Stimulated activated CD8-positive, alpha-beta memory T cell treated with anti-CD3 and anti-CD28 coated beads, Interleukin-12 subunit alpha, Interleukin-12 subunit beta, amount 100 ng/mL, for 1 hour (primary cell): Measurements from ENCODE around the gene DGKB.

Experiments used
- DNase-seq: peaks from one replicate; pipeline ENCODE4 v3.0.0-alpha.2; 2020; ENCODE audit warnings: low read depth

The DGKB gene

DNA sequence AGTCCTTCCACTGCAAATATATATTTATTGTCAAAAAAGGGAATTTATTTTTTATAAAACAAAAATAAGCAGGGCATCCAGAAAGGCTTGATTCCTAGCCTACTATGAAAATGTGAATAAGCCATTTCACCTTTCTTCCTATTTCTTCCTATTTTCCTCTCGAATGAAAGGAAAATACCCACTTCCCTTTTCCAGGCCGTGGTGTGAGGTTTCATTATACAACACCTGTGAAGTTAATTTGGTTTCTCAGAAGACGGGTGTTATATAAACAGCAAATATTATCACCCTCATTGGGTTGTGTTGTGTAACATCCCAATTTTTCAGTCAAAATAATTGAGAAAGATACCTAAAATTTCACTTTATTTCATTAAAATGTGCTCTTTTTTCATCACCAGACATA lies 214.3 kb downstream of the DGKB start:
- no peak for DNase-seq

GRCh38 chr7:14687777-14688176 lies 214.8 kb downstream of the DGKB start:
- DNase-seq: no peak

GRCh38 chr7:14687241-14687640 lies 215.3 kb downstream of the DGKB start:
- no peak for DNase-seq

DNA sequence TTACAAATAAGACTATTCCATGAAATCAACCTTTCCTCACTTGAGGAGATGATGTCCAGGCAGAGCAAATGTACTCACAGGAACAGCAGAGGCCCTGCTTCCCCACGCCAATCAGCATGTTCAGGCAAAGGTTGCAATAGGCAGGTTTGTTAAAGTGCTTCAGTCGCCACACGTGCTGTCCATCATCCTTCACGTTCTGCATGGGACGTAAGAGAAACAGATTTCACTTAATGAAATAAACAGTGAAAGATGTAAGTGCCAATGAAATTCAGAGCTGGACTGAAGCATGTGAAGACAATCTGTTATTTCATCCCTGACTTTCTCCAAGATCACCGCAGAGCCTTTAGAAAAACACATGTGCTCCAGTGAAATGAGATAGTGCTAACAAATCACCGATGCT lies 217.4 kb downstream of the DGKB start:
- DNase-seq: no peak

DNA sequence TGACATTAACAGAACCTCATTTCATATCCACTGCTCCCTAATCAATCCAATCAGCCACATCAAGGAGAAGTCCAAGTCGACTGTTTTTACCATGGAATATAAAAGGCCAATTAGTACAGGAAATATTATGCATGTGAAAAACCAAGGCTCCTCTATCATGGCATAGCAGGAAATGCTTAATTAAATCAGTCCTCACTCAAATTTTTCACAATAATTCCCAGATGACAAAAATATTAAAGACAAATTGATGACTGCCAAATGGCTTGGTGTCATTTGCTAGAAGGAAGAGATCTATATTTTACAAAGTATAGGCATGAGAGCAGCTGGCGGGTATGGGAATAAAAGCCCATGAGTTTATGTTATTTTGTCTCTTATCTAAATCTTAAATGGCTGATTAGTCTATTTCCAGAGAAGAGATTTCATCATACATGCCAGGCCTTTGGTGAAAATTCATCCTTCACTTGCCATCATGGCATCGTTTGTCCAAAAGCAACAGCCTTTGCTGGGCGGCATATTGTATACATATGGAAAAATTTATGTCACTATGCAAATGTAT lies 219.6 kb downstream of the DGKB start:
- no peak for DNase-seq

DNA sequence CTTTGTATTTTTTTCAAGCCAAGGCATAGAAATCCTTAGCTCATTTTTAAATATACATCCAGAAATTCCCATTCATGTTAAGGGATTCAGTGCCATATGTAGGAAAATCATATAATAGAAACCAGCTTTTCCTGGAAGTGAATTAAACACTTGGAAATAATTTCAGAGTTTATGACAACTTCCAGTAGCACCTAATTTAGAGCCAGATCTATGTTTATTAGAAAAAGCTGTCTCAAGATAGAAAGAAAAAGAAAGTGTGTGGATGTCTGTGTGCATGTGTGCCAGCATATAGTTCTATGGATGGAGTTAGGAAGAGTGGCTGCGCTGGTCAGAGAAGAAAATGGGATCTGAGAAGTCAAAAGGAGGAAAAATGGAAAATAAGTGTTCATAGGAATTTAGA lies 225.7 kb downstream of the DGKB start:
- no peak for DNase-seq

DNA sequence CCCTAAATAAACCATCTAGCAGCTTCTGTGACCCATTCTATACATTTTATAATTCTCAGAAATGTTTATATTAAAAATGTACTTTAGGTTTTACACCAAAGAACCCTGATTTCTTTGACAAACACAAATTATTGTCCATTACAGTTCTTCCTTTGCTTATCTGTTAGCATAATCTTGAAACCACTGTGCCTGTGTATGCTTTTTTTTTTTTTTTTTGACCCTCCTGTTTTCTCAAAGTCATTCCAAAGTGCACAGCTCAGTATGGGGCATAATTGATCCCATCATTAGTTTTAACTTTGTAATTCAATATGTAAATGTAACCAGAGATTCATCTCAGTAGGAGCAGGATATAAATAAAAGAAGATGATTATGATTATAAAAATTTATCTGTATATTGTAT lies 229.3 kb downstream of the DGKB start:
- DNase-seq: no peak

- DNase-seq: no peak
Observed at GRCh38 chr7:14666913-14667312, 235.6 kb downstream of the DGKB start.

DNA sequence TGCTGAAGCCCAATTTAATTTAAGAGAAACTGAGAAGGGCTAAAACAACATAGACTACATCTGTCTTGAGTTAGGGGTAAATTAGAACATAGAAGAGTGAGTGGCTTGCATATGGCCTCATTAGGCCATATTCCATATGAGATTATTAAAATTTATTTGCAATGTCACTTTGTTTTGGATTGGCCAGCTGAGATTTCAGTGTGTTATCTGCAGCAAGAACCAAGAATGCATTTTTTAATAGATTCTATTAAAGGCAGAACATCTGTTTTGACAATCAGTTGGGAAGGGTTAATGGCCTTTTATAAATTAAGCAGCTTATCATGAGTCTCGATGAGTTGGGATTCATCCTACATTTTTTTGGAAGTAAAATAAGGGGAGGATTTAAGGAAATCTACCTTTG lies 236.2 kb downstream of the DGKB start:
- no peak for DNase-seq

GRCh38 chr7:14639801-14640200 lies 262.8 kb downstream of the DGKB start:
- DNase-seq: no peak

- no peak for DNase-seq
Observed at GRCh38 chr7:14639329-14639728, 263.2 kb downstream of the DGKB start.

- no peak for DNase-seq
Observed at GRCh38 chr7:14637968-14638367, 264.6 kb downstream of the DGKB start.

DNA sequence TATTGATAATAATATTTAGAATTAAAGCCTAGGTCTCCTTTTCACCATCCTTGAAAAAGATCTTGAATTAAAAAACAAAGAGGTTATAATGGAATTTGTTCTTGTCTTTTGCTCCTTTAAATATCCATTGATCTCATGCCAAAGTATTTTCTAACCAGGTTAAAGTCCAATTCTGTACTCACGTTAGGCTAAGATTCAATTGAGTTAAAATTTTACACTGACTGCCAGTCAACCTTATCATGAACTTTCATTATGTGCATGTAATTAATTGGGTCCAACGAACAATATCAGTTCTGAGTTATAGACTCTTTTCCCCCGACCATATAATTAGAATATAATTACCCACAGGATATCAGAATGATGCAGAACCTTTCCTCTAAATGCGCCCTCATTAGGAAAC lies 266.6 kb downstream of the DGKB start:
- no peak for DNase-seq

- no peak for DNase-seq
Observed at GRCh38 chr7:14630048-14630447, 272.5 kb downstream of the DGKB start.

DNA sequence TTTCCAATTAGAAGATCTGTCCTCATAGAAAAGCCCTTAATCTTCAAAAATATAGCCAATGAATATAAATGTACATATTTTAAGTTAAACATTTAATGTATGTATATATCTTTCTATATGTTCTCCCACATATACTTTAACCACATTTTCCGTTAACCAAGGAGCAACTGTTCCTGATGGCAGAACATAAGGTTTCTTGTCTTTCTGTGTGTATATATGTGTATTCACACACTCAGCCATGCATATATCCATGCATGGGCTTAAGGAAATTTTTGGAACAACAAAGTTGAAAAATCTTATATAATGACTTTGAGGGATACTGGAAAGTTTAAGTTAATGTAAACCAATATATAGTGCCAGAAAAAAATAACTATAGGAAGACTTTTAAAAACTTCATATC lies 274.0 kb downstream of the DGKB start:
- DNase-seq: no peak

- DNase-seq: no peak
Observed at GRCh38 chr7:14626076-14626475, 276.5 kb downstream of the DGKB start.

DNA sequence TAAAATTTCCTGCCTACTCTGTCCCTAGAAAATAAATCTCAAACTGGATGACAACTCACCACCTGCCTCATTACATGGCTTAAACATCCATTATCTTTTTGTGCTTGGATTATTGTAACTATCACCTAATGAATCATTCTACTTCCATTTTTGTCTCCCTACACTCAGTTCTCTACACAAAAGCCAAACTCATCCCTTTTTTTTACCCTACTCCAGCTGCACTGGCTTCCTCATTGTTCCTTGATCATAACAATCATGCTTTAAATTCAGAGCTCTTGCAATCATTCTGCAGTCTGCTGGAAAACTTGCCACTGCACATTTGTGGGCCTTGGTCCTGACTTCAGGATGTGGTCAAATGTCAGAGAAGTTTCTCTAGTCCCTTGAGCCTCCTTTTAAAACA lies 280.0 kb downstream of the DGKB start:
- no peak for DNase-seq

GRCh38 chr7:14606101-14606500 lies 296.4 kb downstream of the DGKB start:
- DNase-seq: no peak

DNA sequence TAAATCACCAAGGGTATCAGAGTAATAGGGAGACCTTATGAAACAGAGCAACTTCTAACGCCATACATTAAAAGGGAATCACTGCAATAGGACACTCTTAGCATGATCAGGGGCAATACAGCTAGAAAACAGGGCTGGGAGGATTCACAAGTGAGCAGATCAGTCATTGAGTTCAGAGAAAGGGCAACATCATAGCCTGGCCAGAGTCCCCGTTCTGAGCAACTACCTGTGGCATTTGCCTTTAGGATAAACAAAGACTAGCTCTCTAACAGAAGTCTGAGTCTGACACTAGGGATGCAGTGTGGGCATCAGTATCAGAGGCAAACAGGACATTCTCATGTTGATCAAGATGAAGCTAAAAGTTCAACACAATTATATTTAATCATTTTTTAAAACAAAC lies 297.9 kb downstream of the DGKB start:
- no peak for DNase-seq

- no peak for DNase-seq
Observed at GRCh38 chr7:14602851-14603250, 299.7 kb downstream of the DGKB start.

DNA sequence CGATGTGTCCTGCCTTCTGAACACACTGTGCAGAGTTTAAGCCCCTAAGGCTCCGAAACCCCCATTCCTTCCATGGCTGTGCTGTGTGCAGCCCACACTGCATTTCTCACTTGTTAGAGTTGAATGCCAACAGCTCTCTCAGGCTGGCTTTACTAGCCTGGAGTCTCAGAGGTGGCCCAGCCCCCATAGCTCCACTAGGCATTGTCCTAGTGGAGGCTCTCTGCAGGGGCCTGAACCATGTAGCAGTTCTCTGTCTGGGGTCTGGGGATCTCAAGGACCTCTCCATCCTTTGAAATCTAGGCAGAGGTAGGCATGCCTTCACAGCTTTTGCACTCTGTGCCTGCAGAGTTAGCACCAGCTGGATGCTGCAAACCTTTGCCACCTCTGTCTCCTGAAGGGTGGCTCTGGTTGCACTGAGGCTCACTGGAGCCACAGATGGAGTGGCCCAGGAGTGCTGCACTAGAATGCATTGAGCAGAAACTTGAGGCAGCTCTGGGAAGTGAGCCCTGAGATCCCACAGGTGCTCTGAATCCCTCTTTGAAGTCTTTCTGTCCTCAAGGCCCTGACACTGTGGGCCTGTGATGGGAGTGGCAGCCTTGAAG lies 301.7 kb downstream of the DGKB start:
- no peak for DNase-seq

DNA sequence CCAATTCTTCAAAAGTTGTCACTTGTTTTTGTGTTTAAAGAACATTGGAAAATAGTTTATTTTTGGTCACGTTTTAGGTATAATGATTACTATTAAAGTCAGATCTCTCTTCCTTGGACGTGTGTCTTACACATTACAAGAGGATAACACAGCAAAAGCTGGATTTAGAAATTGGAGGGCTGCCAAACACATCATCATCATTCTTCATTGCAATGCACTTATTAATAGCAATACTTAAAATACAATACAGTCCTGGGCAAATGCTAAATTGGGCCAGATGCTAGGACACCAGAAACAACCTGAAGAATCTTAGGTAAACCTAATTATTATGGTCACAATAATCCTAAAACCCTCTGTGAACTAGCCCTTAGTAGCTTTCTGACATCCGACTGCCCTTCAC lies 303.6 kb downstream of the DGKB start:
- DNase-seq: no peak

GRCh38 chr7:14596421-14596820 lies 306.1 kb downstream of the DGKB start:
- no peak for DNase-seq

DNA sequence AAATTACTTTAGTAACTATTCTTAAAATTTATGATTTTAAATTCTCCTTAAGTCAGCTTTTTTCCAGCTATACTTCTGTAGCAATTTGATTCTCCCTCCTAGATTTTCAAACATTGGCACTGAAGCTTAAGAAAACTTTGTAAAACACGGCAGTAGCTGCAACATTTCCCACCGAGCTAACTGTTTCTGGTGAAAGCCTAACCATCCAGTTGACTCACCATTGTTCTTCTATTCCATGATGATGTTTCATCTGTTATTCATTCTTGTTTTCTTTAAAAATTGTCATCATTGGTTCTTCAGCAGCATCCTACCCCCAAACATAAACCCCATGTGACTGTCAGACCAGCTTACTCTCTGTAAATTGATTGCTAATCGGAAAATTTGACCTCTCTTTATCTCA lies 312.3 kb downstream of the DGKB start:
- no peak for DNase-seq

DNA sequence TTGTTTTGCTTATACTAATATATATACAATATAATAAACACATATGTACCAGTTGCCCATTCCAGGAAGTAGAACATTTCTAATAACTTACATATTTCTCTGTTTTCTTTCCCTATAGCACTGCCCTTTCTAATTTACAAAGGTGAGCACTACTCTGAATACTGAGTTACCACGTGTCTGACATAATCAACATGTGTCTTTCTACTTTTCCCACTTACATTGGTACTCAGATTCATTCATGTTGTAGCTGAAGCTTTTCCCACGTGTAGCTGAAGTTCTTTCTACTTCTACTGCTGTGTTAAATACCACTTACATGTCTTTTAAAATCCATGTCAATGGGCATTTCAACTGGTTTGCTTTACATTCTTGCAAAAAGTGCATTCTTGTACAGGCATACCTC lies 317.3 kb downstream of the DGKB start:
- no peak for DNase-seq
